Glomerular visceral epithelial cell (primary cell): ENCODE data around the gene MRTFB.

Experiments
- DNase-seq: peaks from one replicate; pipeline ENCODE4 v3.0.0-alpha.2; 2016; ENCODE audit errors: extremely low spot score

The MRTFB gene

DNA sequence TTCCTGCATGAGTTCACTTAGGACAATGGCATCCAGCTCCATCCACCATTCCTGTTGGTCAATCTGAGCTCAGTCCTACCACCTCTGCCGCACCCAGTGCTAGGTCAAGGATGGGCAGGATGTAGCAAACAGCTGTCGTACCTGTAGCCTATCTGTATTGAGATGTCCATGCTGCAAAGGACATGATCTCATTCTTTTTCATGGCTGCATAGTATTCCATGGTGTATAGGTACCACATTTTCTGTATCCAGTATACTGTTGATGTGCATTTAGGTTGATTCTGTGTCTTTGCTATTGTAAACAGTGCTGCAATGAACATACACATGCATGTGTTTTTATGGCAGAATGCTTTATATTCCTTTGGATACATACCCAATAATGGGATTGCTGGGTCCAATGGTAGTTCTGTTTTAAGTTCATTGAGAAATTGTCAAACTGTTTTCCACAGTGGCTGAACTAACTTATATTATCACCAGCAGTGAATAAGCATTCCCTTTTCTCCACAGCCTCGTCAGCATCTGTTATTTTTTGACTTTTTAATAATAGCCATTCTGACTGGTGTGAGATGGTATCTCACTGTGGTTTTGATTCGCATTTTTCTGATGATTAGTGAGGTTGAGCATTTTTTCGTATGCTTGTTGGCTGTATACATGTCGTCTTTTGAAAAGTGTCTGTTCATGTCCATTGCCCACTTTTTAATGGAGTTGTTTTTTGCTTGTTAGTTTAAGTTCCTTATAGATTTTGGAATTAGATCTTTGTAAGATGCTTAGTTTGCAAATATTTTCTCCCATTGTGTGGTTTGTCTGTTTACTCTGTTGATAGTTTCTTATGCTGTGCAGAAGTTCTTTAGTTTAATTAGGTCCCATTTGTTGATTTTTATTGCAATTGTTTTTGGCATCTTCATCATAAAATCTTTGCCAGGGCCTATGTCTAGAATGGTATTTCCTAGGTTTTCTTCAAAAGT, 7.2 kb upstream of the MRTFB start:
- DNase-seq, result no peak

GRCh38 chr16:14069818-14070217, 1.3 kb upstream of the MRTFB start:
- no peak for DNase-seq

DNA sequence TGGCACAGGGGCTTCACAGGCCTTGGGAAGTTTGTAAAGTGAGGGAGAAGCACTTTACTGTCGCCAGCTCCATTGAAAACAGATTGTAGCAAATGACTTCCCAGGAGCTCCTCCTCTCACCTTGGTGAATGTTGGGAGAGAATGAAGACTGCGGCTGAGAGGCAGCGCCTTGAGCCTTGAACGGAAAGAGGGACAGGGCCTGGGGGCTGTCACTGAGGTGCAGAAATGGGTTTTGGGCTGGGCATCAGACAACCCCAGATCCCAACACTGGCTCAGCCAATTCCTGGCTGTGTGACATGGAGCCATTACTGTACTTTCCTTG, 603 bp upstream of the MRTFB start:
- DNase-seq, result peak; percentile 1

DNA sequence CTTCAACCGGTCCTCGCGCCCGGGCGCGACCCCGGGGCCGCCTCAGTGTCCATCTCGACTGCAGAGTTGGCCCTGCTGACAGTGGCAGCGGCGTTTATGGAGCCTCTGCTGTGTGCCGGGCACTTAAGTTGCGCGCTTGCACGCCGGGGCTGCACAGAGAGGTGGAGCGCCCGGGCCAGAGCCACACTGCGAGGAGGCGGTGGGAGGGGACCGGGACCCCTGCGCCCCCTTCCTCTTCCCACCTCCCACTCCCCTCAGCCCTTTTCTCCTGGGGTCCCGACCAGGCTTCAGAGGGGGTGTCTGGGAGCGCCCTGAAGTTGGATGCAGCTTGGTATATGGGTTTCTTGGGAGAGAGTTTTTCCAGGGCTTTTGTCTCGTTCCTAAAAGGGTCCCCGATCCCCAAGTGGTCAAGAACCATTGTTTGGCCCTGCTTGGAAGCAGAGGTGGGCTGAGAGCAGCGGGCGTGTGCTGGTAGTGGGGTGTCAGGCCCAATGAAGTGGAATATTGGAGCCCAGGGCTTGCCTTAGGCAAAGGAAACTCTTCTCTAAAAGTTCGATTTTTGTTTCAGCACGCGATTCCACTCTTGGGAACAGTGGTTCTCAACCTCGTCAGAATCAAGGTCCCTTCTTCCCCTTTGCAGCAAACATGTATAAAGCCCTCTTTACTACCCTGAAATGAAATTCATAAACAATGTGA, 605 bp downstream of the MRTFB start:
- DNase-seq, result no peak

DNA sequence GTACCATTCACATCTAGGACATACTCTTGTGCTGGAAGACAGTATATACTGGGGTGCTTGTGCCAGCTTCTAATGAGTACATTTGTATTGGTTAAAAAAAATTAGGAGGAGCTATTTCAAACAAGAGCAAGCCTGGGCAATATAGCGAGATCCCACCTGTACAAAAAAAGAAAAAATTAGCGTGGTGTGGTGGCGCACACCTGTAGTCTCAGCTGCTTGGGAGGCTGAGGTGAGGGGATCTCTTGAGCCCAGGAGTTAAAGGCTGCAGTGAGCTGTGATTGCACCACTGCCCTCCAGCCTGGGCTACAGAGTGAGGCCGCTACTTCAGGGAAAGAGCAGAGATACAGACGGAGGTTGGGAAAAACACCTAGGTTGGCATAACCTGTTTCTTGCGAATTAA, 1.2 kb downstream of the MRTFB start:
- no peak for DNase-seq

DNA sequence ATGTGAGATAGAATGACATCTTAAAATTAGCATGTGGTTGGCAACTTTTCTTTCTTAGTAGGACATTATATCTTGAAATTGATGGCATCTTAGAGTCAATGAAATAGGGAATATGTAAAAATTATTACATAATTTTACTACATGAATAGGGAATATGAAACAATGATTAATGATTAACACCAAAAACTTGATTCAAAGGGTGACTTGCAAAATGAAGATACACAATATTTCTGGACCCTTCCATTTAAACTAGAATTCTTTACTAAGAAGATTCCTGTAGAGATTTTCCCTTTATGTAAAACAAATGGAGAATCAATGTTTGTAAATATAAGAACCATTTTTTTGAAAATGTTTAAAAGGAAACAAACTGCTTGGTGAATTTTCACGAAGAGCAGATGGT, 3.4 kb downstream of the MRTFB start:
- no peak for DNase-seq

DNA sequence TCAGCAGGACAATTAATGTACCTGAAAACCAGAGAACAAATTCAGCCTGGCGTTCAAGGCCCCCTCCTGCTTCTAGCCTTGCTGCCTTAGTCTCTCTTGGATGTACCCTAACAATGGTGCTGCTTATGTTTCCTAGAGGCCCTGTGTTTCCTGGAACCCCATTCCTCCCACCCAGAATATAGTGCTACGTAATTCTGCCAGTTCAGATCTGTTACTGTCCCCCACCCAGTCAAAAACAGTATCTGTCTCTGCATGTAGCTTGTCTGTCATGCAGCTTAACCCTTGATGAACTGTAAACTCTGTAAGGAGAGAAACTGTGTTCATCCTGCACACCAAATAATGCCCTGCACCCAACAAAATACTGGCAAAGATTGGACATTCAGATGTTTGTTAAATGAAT, 6.8 kb downstream of the MRTFB start:
- DNase-seq, result no peak

DNA sequence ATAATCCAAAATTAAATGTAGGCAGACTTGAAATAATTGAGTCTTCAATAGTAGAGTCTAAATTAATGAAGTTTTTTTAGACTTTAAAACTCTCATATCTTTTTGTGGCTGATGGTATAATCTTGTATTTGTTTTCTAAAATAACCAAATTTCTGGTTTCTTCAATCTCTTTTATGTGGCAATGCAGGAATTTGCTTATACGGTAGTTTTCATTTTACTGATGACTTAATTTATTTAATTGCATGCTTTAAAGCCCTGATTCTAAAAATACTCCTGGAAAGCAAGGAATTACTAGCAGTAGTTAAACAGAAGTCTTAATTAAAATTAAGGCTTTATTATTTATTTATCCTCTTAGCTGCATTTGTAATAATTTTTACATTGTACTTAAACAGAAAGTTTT, 15.4 kb downstream of the MRTFB start:
- no peak for DNase-seq

DNA sequence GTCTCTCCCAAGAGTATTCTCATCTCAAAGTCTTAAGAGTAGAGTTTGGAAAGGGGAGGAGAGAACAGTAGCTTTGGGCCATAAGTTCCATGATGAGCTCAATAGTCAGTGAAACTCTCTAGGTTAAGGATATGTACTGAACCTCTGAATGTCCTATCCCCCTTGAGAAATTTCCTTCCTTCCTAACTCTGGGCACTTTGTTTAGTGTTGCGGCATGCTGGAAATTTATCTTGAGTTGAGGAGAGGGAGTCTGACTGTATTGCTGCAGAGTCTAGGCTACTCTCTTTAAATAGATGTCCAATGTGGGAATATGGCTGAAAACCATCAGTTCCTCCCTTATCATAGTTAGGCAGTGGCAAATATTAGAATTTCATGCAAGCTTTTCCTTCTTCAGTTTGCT, 16.1 kb downstream of the MRTFB start:
- no peak for DNase-seq

DNA sequence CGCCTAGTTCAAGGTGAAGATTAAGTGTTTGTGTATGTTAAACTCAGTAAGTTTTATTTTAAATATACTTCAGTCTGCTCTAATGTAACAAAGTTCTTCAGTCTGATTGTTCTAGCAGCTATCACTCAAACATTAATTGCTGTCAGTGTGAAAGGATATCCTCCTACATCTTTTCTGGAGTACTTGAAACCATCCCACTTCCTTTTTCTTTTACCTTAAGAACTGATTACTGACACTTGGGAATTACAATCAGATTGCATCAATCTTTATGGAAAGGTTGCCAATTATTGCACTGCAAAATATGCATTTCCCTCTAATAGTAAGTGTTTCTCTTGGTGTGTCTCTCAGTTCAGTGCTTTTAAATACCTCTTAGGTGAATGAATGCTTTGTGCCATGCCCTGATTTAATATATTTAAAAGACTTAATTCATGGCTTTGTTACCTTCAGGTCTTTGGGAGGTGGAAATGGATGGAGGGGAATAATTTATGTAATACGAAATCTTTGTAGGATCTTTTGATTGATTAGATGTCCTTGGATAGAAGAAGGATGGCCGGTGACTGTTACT, 16.6 kb downstream of the MRTFB start:
- no peak for DNase-seq

GRCh38 chr16:14088155-14088753, 17.1 kb downstream of the MRTFB start:
- no peak for DNase-seq

- DNase-seq, result no peak
These were observed 18.2 kb downstream of the MRTFB start for GRCh38 chr16:14089283-14089823.

GRCh38 chr16:14092561-14092960, 21.4 kb downstream of the MRTFB start:
- no peak for DNase-seq

- DNase-seq, result no peak
These were observed 24.9 kb downstream of the MRTFB start for GRCh38 chr16:14095883-14096551.

DNA sequence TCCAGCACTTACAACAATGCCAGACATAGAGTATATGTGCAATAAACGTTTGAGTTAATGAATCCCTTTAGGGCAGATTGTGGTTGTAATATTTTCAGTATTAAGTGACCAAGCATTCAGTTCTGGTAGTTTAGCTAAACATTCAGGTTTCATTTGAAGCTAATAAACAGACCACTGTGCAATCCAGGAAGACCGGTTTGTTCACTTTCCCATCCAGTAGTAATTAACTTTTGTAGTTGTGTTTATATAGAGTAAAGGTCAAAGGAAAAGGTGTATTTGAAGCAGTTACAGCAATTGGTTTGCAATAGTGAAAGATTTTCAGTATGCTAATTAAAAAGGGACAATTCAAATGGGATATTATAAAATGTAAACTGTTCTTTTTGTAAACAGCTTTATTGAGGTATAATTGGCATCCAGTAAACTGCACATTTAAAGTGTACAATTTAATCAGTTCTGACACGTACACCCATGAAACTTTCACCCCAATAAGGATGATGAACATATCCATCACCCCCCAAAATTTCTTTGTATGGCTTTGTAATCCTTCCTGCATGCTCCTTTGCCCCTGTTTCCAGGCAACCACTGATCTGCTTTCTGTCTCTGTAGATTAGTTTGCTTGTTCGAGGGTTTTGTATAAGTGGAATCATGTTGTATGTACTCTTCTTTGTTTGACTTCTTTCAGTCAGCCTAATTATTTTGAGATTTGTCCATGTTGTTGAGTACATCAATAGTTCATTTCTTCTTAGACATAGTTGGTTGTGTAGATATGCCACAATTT, 26.3 kb downstream of the MRTFB start:
- DNase-seq, result no peak

DNA sequence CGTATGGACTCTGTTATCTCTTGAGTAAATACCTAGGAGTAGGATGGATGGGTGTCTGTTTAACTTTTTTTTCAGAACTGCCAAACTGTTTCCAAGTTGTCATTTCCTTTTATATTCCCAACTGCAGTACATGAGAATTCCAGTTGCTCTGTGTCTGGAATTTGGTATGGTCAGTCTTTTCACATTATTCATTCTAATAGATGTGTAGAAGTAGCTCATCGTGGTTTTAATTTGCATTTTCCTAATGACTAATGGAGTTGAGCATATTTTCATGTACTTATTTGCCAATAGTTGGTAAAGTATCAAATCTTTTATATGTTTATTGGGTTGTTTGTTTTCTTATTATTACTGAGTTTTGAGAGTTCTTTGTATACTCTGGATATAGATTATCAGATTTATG, 27.0 kb downstream of the MRTFB start:
- DNase-seq, result no peak

- no peak for DNase-seq
These were observed 29.7 kb downstream of the MRTFB start for GRCh38 chr16:14100825-14101224.

DNA sequence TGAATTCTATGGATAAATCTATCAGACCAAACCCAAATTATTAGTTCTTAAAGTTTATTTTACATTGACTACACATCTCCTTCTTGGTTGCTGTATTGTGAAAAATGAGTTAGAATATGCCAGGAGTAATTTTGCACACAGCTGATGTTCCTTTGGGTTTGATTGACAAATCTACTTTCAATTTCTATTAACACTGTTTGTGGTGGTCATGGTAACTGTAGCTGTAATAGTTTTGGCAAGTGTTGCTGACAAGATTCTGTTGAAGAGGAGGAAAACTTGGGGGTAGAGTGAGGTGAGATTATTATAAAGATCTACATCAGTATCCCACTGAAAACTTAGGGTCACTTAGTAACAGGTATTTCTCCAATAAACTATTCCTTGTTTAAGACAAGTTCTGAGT, 30.3 kb downstream of the MRTFB start:
- peak; percentile 4 for DNase-seq

- DNase-seq, result no peak
These were observed 32.0 kb downstream of the MRTFB start for GRCh38 chr16:14102925-14103720.

DNA sequence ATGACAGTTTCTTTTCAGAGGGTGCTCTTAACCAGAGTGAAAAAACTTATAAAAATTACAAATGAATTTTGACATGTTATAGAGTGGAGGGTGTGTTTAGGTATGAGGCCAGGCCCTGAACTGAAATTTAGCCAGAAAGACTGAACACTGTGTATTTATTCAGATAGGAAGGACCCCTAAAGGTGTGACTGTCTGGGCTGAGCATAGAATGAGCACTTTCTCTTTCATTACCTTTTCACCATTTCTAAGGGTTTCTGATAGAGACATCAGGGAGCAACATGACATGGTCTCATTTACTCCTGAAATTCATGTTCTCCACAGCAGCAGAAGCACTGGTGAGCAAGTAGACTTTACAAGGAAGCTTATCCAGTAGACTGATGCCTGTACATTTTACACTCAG, 32.9 kb downstream of the MRTFB start:
- no peak for DNase-seq
